GM12878 (cell line): ENCODE measurements around the gene CCDC47. TPM values are rescaled to one million over a fixed set of nuclear protein-coding genes. Genes with fewer than 3 reads are reported as not detected.
A peak's percentile ranks its signal among the peaks of the same experiment; 100 is the strongest.

Experiments
- CBFB ChIP-seq: IDR thresholded peaks from 2 replicates; pipeline ENCODE4 v1.6.1; 2016; ENCODE audit warnings: antibody characterized with exemption, low read depth
- CEBPB ChIP-seq, 2 experiments: fragments of 150-350 bp in 1 of 2; IDR thresholded peaks; 2 replicates each; pipeline ENCODE4 v1.6.1; 2012 to 2014; ENCODE audit warnings: low read depth in 2 of 2, low read length in 2 of 2, borderline replicate concordance in 1 of 2, inconsistent platforms in 1 of 2
- CHD2 ChIP-seq: IDR thresholded peaks from 2 replicates; pipeline ENCODE4 v1.6.1; 2011; ENCODE audit warnings: low read depth, low read length, improper control_type of control experiment, borderline replicate concordance
- CHD4 ChIP-seq: fragments of 200-600 bp; sonication (generic); IDR thresholded peaks from 2 replicates; pipeline ENCODE4 v1.6.1; 2016; ENCODE audit warnings: mild to moderate bottlenecking
- EGR1 ChIP-seq, 2 experiments: IDR thresholded peaks; 1 replicate in 1 of 2; 2 replicates in 1 of 2; pipeline ENCODE4 v1.6.1; 2011 to 2012; ENCODE audit warnings: low read depth in 2 of 2, low read length in 2 of 2, borderline replicate concordance in 1 of 2, mild to moderate bottlenecking in 1 of 2, moderate library complexity in 1 of 2
- GABPA ChIP-seq: IDR thresholded peaks from 2 replicates; pipeline ENCODE4 v1.6.1; 2014; ENCODE audit warnings: antibody characterized with exemption, low read depth, mild to moderate bottlenecking, inconsistent platforms
- HCFC1 ChIP-seq: fragments of 150-350 bp; IDR thresholded peaks from 2 replicates; pipeline ENCODE4 v1.6.1; 2014; ENCODE audit warnings: low read length
- HDAC6 ChIP-seq: fragments of 200-600 bp; sonication (generic); IDR thresholded peaks from one replicate; pipeline ENCODE4 v1.8.0; 2017; ENCODE audit warnings: antibody characterized with exemption; ENCODE audit not compliant: unreplicated experiment
- MTA2 ChIP-seq: fragments of 450-650 bp; IDR thresholded peaks from 2 replicates; pipeline ENCODE4 v1.6.1; 2016; ENCODE audit warnings: low read depth, mild to moderate bottlenecking, moderate library complexity
- MYB ChIP-seq: fragments of 150-350 bp; IDR thresholded peaks from 2 replicates; pipeline ENCODE4 v1.6.1; 2014; ENCODE audit warnings: mild to moderate bottlenecking, low read depth, low read length, borderline replicate concordance
- NFIC ChIP-seq: IDR thresholded peaks from 2 replicates; pipeline ENCODE4 v1.6.1; 2012; ENCODE audit warnings: low read depth, mild to moderate bottlenecking, inconsistent platforms, low read length, moderate library complexity
- PML ChIP-seq: IDR thresholded peaks from 2 replicates; pipeline ENCODE4 v1.6.1; 2012; ENCODE audit warnings: low read length, inconsistent platforms
- POLR2A ChIP-seq: IDR thresholded peaks from 2 replicates; pipeline ENCODE4 v1.6.1; 2011; ENCODE audit warnings: low read depth, mild to moderate bottlenecking, low read length
- RFX5 ChIP-seq: IDR thresholded peaks from 2 replicates; pipeline ENCODE4 v1.6.1; 2011; ENCODE audit warnings: low read depth, low read length, improper control_type of control experiment
- STAT3 ChIP-seq: IDR thresholded peaks from 2 replicates; pipeline ENCODE4 v1.6.1; 2011; ENCODE audit warnings: low read depth, low read length, improper control_type of control experiment
- TCF7 ChIP-seq: IDR thresholded peaks from 2 replicates; pipeline ENCODE4 v1.6.1; 2014; ENCODE audit warnings: antibody characterized with exemption, borderline replicate concordance
- polyA plus RNA-seq, 11 experiments: library from polyadenylated mRNA; depleted of rRNA in 4 of 11; unstranded in 6 of 11; stranded (reverse) in 5 of 11; fragments of >200 nt; fragmentation: Nextera tagmentation in 4 of 11; fragmentation: Illumina TruSeq in 1 of 11; extraction: Ambion mirVana in 4 of 11; extraction: Trizol in 1 of 11; gene quantifications; 1 replicate in 1 of 11; 2 replicates in 10 of 11; pipeline versions ENCODE4 v1.2.1 to v1.2.3, GENCODE V29; 2011 to 2016; ENCODE audit warnings: inconsistent platforms in 2 of 11, missing spikeins in 2 of 11, low read depth in 1 of 11
- total RNA-seq, 4 experiments: library from RNA; depleted of rRNA in 3 of 4; stranded (reverse); fragments of >200 nt in 3 of 4; fragmentation: Illumina TruSeq in 1 of 4; extraction: Trizol in 1 of 4; gene quantifications; 2 replicates each; pipeline versions ENCODE4 v1.2.1 to v1.2.3, GENCODE V29; 2013 to 2021
- TF ChIP-seq, protein P1 (sequence below): fragments of 150-350 bp; IDR thresholded peaks from 2 replicates; pipeline ENCODE4 v1.6.1; 2014; ENCODE audit warnings: mild to moderate bottlenecking, low read depth, low read length
- TF ChIP-seq, protein P2 (sequence below): IDR thresholded peaks from 2 replicates; pipeline ENCODE4 v1.6.1; 2012; ENCODE audit warnings: low read length, inconsistent platforms
- TF ChIP-seq, protein P3 (sequence below): IDR thresholded peaks from 2 replicates; pipeline ENCODE4 v1.6.1; 2011; ENCODE audit warnings: borderline replicate concordance, low read depth, mild to moderate bottlenecking, moderate library complexity, mixed read lengths, low read length; ENCODE audit not compliant: insufficient read depth; ENCODE audit errors: extremely low read length
- TF ChIP-seq, protein P4 (sequence below): fragments of 450-650 bp; formaldehyde crosslinking; IDR thresholded peaks from 2 replicates; pipeline ENCODE4 v1.4.0; 2022; ENCODE audit warnings: mild to moderate bottlenecking, moderate library complexity

The CCDC47 gene
- total and polyA plus RNA-seq, 10 of the 15 experiments (the other 5 are each of a cell fraction or from before 2014, with no cell fraction given): 13.6 to 81.4 (median 58.9) TPM

DNA sequence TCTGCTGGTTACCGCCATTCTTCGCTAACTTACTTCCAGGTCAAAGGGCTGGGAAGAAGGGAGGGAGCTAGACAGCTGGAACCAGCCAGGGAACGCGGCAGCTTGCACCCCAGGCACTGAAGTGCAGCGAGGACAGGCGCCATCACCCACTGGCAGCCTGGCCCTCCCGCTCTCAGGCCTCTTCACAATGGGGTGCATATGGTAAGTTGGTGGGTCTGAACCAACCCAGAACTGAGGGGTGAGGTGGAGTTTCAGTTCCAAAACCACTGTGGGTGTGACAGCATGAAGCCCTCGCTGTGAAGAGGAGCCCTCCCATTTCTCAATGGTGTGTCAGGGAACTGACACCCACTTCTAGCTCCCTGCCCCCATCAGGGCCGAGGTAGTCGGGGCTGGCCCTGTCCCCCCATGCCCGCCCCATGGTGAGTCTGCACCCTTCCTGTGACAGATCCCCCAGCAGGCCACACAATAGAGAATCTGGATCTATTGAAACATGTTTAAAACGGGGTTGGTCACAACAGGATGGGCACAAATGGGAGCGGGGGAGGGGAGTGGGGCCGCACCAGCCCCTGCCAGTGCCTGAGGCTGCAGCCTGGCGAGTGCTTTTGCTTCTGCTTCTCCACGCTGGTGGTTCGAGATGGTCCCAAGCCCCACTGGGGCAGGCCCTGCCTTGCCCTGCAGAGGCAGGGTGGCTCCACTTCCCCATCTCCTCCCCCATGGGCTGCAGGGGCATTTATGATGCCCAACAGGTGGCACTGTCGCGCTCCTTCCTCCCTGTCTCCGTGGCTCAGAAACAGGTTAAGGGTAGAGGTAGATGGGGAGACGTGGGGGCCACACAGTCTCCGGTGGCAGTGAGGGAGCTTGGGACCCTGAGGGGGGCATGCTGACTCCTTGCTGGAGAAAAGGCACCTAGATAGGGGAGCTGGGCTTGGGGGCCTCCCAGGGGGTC lies 75.8 kb downstream of the CCDC47 start (continued):
- TF ChIP-seq, protein P1, sequence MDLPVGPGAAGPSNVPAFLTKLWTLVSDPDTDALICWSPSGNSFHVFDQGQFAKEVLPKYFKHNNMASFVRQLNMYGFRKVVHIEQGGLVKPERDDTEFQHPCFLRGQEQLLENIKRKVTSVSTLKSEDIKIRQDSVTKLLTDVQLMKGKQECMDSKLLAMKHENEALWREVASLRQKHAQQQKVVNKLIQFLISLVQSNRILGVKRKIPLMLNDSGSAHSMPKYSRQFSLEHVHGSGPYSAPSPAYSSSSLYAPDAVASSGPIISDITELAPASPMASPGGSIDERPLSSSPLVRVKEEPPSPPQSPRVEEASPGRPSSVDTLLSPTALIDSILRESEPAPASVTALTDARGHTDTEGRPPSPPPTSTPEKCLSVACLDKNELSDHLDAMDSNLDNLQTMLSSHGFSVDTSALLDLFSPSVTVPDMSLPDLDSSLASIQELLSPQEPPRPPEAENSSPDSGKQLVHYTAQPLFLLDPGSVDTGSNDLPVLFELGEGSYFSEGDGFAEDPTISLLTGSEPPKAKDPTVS: no peak
- TF ChIP-seq TCF7: no peak
- no peak for TF ChIP-seq CBFB
- peak; percentile 46; the same call in 1 of the 2 replicates for TF ChIP-seq MTA2
- TF ChIP-seq STAT3: no peak
- no peak for TF ChIP-seq MYB
- no peak for TF ChIP-seq HDAC6
- no peak for TF ChIP-seq CEBPB (IDR thresholded peaks at IDR 0.05; ENCODE audit: borderline replicate concordance in 1 of 2, low read depth in 2 of 2, low read length in 2 of 2)
- TF ChIP-seq NFIC: no peak
- TF ChIP-seq, protein P2, sequence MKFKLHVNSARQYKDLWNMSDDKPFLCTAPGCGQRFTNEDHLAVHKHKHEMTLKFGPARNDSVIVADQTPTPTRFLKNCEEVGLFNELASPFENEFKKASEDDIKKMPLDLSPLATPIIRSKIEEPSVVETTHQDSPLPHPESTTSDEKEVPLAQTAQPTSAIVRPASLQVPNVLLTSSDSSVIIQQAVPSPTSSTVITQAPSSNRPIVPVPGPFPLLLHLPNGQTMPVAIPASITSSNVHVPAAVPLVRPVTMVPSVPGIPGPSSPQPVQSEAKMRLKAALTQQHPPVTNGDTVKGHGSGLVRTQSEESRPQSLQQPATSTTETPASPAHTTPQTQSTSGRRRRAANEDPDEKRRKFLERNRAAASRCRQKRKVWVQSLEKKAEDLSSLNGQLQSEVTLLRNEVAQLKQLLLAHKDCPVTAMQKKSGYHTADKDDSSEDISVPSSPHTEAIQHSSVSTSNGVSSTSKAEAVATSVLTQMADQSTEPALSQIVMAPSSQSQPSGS: no peak
- TF ChIP-seq, protein P3, sequence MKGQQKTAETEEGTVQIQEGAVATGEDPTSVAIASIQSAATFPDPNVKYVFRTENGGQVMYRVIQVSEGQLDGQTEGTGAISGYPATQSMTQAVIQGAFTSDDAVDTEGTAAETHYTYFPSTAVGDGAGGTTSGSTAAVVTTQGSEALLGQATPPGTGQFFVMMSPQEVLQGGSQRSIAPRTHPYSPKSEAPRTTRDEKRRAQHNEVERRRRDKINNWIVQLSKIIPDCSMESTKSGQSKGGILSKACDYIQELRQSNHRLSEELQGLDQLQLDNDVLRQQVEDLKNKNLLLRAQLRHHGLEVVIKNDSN: no peak
- TF ChIP-seq POLR2A: peak; percentile 70
- no peak for TF ChIP-seq RFX5
- TF ChIP-seq CHD2: 0 out of 2 replicates have a peak, but pooled peaks have one; percentile 38
- TF ChIP-seq, protein P4, sequence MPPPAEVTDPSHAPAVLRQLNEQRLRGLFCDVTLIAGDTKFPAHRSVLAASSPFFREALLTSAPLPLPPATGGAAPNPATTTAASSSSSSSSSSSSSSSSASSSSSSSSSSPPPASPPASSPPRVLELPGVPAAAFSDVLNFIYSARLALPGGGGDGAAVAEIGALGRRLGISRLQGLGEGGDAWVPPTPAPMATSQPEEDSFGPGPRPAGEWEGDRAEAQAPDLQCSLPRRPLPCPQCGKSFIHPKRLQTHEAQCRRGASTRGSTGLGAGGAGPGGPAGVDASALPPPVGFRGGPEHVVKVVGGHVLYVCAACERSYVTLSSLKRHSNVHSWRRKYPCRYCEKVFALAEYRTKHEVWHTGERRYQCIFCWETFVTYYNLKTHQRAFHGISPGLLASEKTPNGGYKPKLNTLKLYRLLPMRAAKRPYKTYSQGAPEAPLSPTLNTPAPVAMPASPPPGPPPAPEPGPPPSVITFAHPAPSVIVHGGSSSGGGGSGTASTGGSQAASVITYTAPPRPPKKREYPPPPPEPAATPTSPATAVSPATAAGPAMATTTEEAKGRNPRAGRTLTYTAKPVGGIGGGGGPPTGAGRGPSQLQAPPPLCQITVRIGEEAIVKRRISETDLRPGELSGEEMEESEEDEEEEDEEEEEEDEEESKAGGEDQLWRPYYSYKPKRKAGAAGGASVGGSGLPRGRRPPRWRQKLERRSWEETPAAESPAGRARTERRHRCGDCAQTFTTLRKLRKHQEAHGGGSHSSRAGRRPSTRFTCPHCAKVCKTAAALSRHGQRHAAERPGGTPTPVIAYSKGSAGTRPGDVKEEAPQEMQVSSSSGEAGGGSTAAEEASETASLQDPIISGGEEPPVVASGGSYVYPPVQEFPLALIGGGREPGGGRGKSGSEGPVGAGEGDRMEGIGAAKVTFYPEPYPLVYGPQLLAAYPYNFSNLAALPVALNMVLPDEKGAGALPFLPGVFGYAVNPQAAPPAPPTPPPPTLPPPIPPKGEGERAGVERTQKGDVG (CRISPR knock-in tag): no peak
- 0 out of 3 replicates have a peak, but pooled peaks of 1 of the 2 experiments have one; percentile 23 for TF ChIP-seq EGR1 (IDR thresholded peaks at IDR 0.05; ENCODE audit: borderline replicate concordance in 1 of 2, low read depth in 2 of 2, low read length in 2 of 2)
- no peak for TF ChIP-seq CHD4
- TF ChIP-seq HCFC1: no peak; the same call in 1 of the 2 replicates
- no peak; the same call in 1 of the 2 replicates for TF ChIP-seq PML
- TF ChIP-seq GABPA: no peak
